ENCODE data around the gene ERF.

ERF gene

GRCh38 chr19:42239544-42240220 lies 15.2 kb downstream of the ERF start:
- no peak for DNase-seq (ENCODE audit: low spot score)

- no peak for DNase-seq (ENCODE audit: low spot score)
Measured at GRCh38 chr19:42235181-42235580, 19.7 kb downstream of the ERF start.

DNA sequence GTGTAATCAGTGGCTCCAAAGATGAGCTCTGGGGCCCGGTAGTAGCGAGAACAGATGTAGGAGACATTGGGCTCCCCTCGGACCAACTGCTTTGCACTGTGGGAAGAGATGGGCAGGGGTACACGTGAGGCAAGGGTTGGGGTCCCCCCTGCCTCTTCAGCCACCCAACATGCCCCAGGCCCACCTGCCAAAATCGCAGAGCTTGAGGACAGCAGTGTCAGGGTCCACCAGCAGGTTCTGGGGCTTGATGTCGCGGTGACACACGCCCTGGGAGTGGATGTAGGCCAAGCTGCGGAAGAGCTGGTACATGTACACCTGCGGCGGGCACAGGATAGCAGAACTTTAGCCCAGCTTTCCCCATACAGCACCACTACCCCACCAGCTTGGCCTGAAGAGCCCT lies 20.6 kb downstream of the ERF start:
- DNase-seq (ENCODE audit: low spot score): no peak

GRCh38 chr19:42233678-42234292 lies 21.1 kb downstream of the ERF start:
- no peak for DNase-seq (ENCODE audit: low spot score)

- DNase-seq (ENCODE audit: low spot score): no peak
Measured at GRCh38 chr19:42233106-42233505, 21.8 kb downstream of the ERF start.

GRCh38 chr19:42232435-42232834 lies 22.5 kb downstream of the ERF start:
- no peak for DNase-seq (ENCODE audit: low spot score)

DNA sequence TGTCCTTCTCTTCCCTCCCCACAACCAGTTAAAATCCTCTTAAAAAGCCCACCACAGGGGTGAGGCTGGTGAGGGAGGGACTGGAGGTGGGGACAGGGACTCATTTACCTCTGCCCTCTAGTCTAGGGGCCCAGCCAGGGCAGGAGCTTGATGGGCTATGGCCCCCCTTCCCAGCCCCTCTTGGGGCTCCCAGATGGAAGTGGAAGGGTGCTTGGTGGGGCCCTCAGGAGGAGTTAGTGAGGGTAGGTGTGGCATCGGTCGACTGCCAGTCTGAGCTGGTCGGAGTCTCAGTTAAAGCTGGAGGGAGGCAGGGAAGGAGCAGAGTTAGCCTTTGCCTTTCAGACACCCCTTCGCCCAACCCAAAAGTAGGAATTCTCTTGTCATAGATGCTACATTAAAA lies 24.4 kb downstream of the ERF start:
- DNase-seq (ENCODE audit: low spot score): no peak

DNA sequence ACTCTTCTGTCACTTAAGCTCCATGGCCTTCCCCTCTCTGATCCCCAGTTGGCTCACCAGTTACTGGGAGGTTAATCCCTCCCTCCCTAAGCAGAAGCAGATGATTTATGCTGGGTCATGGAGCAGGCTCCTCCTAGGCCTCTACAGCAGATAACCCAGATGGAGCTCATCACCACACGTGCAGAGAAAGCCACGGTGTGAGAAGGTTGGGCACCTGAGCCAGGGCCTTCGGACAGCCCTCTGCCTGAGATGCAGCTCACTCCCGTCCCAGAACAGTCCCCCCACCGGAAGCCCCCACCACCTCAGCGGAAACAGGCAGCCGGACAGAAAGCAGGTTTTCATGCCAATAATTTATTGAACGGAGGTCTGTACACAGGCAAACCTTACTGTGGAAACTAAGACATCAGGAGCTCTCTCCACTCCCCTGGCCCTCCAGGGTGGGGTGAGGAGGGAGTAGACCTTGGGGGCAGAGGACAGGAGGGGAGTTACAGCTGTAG lies 25.0 kb downstream of the ERF start:
- DNase-seq (ENCODE audit: low spot score): no peak

GRCh38 chr19:42229301-42229854 lies 25.6 kb downstream of the ERF start:
- no peak for DNase-seq (ENCODE audit: low spot score)

DNA sequence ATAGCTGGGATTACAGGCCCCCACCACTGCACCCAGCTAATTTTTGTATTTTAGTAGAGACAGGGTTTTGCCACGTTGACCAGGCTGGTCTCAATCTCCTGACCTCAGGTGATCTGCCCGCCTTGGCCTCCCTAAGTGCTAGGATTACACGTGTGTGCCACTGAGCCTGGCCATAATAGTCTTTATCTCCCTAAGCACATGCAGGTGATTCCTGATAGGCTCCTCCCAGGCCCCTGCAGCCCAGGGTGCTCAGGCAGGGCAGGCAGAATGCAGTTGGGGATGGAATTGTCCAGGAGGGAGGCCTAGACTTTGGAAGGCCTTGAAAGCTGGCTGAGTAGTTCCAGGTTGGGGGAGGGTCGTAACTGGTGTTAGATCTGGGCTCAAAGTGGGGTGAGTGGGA lies 26.3 kb downstream of the ERF start:
- no peak for DNase-seq (ENCODE audit: low spot score)

DNA sequence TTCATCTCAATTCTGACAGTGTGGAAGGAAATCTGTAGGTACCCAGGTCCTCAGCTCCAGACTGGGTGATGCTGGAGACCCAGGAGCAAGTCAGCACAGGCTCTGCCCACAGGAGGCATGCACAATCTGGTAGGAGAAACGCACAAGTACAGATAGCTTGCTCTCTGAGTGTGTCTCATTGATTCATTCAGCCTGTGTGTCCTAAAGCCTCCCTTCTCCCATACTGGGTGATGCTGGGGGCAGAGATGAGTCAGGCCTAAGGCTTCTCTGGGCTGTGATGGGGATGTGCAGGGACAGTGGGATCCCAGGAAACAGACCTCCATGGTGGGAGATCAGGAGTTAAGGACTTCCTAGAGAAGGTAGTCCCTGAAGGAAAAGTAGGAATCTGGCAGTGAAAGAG lies 28.0 kb downstream of the ERF start:
- no peak for DNase-seq (ENCODE audit: low spot score)

- no peak for DNase-seq (ENCODE audit: low spot score)
Measured at GRCh38 chr19:42225718-42226292, 29.1 kb downstream of the ERF start.

DNA sequence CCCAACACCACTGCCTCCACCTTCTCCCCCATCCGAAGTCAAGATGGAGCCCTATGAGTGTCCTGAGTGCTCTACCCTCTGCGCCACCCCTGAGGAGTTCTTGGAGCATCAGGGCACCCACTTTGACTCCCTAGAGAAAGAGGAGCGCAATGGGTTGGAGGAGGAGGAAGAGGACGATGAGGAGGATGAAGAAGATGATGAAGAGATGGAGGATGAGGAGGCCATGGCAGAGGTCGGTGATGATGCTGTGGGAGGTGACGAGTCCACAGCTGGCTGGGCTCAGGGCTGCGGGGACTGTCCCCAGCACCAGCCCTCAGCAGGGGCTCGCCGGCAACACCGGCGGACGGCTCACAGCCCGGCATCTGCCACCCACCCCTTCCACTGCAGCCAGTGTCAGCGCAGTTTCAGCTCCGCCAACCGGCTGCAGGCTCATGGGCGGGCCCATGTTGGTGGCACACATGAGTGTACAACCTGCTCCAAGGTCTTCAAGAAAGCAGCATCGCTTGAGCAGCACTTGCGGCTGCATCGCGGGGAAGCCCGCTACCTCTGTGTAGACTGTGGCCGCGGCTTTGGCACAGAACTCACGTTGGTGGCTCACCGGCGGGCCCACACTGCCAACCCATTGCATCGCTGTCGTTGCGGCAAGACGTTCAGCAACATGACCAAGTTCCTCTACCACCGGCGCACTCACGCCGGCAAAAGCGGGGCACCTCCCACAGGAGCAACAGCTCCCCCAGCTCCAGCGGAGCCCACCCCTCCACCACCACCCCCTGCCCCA lies 29.8 kb downstream of the ERF start:
- no peak for DNase-seq (ENCODE audit: low spot score)

DNA sequence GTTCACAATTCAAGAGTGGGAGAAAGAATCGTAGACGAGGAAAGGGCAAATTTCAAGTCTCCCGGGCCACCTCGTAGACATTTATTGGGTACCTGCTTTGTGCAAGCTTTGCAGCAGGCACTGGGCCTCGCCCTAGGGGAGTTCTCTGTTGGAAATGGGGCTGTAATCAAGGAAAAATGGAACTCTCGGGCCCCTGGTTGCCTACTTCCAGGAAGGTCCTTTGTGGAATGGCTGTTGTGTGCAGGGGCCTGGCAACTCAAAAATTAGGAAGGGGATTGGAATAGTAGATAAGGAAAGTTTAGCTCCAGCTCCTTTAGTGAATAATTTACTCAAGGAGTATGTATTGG lies 34.2 kb downstream of the ERF start:
- no peak for DNase-seq (ENCODE audit: low spot score)

DNA sequence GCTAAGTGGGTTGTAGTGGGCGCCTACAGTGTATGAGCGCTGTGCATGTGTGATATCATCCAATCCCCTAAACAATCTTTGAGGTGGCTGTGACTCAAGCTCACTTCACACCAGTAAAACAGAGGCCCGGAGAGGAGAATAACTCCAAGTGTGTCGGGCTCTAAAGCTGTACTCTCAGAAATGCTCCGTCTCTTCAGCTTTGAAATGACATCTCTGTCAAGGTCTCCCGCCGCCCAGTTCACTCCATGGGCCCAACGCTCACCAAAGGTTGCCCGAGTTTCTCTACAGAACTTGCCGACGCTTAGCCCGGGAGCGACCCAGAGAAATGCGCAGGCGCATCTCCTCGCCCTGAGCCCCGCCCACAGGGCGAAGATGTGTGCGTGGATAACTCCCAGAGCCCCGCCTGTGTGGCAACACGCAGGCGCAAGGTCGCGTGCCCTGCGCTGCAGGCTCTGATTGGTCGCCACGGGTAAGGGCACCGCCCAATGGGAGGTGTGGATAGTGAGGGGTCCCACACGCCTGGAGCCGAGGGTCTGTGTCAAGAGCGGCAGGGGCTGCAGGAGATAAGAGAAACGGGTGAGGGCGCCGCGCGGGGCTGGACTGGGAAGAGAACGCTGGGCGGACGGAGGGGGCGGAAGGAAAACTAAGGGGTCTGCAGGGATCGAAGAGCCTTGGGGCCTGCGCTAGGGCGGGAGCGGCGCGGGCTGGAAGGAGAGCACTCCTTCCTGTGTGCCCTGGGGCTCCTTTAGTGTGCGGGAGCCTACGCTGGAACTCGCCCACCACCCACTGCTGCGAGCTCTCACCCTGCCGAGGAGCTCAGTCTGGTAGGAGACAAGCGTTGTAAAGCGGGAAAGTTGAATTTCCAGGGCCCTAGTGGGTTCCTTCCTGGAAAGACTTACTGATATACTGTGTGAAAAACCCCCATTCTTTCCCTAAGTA lies 34.8 kb downstream of the ERF start, which contains the start of gene ZNF526:
Gene ZNF526 (plus strand): TSS at position 501 of the 939 bp plus-strand sequence. CDS start 4,092 bp downstream, outside the sequence.
- DNase-seq (ENCODE audit: low spot score): peak; percentile 98

GRCh38 chr19:42217520-42218437 lies 37.1 kb downstream of the ERF start, which contains the start of gene DEDD2:
TSS of gene DEDD2 (minus strand) at chr19:42217677. CDS start at chr19:42217007, 670 bp downstream.
- peak; percentile 88 for DNase-seq (ENCODE audit: low spot score)

DNA sequence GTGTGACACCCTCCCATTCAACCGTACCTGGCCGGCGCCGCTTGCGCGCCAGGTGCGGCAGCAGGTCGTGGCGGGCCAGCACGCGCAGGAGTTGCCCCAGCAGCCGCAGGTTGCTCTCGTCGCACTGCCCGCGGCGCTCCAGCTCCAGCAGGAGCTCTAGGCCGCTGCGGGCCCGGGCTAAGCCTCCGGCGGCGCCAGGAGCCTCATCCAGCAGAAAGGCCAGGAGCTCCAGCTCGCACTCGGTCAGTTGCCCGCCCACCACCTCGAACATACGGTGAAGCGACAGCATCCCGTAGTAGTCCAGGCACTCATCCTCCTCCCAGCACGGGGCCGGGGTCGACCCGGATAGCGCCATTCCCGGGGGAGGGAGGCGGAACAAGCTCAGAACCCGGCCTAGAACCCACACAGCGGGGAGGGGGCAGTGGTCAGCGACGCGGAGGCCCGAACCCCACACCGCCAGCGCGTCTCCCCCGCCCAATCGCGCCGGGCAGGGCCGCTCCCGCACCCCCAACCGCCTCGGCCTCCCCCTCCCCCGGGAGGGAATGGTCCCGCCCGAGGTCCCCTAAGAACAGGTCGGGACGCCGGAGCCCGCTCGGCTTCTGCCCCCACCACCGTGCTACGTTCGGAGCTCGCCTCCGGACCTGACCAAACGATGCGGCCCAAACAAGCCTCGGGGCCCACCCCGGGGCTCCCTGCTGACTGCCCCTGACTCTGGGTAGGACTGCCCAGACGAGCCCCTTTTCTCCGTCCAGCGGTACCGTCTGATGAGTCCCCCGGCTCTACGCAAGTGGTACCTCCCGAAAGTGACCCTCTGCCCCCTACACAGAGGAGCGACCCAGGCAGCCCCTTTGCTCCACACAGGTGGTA lies 38.0 kb downstream of the ERF start:
- DNase-seq (ENCODE audit: low spot score): peak; percentile 79

DNA sequence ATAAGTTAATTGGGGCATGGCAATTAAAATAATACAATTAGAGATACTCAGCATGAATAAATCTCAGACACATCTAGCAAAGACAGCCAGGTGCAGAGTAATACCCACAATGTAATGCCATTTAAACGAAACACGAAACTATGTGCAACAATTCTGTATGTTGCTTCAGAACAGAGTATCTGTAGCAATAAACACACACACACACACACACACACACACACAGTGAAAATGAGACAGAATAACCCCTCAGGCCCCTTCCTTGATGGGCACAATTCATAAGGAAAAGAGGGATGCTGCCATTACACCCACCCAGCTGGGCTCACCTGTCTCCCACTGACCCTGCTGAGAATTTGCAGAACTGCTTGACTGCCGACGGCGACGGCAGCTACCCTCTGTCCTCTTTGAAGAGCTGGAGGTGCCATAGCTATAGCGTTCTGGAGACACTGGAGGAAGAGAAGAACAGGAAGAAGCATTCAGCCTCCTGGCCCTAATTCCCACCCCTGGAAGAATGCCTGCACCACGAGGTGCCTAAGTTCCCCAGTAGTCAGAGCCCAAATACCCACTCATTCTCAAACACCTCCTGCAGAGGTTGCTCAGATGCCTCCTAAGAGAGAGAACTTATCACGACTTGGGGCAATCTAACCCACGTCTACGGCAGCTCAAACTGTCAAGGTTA lies 40.0 kb downstream of the ERF start:
- no peak for DNase-seq (ENCODE audit: low spot score)
